Mucosa of rectum (tissue), 2 donors: ENCODE results near the gene NFIB.

Experiments
- H3K27ac ChIP-seq, 2 donors: one replicate each; pipeline ENCODE4 v1.7.0; 2013; ENCODE audit warnings: inconsistent platforms in 2 of 2, low read depth in 2 of 2, low read length in 2 of 2
- H3K27me3 ChIP-seq, 2 donors: one replicate each; pipeline ENCODE4 v1.7.0; 2013; ENCODE audit warnings: low read length in 2 of 2; ENCODE audit not compliant: control insufficient read depth in 2 of 2, insufficient read depth in 2 of 2
- H3K36me3 ChIP-seq, 2 donors: one replicate each; pipeline ENCODE4 v1.7.0; 2013; ENCODE audit warnings: low read length in 2 of 2; ENCODE audit not compliant: control insufficient read depth in 2 of 2, insufficient read depth in 2 of 2
- H3K4me1 ChIP-seq, 2 donors: one replicate each; pipeline ENCODE4 v1.7.0; 2013; ENCODE audit warnings: low read length in 2 of 2, mild to moderate bottlenecking in 1 of 2; ENCODE audit not compliant: control insufficient read depth in 2 of 2, insufficient read depth in 2 of 2
- H3K4me3 ChIP-seq, 2 donors: one replicate each; pipeline ENCODE4 v1.7.0; 2013; ENCODE audit warnings: low read length in 2 of 2
- H3K9ac ChIP-seq, 2 donors: one replicate each; pipeline ENCODE4 v1.7.0; 2013; ENCODE audit warnings: low read length in 2 of 2, low read depth in 1 of 2, mild to moderate bottlenecking in 1 of 2
- H3K9me3 ChIP-seq, 2 donors: one replicate each; pipeline ENCODE4 v1.7.0; 2013; ENCODE audit warnings: low read length in 2 of 2; ENCODE audit not compliant: control insufficient read depth in 2 of 2
- donor health status: healthy.
- donor health status: Normal muscosa, but diverticular disease.

NFIB gene

DNA sequence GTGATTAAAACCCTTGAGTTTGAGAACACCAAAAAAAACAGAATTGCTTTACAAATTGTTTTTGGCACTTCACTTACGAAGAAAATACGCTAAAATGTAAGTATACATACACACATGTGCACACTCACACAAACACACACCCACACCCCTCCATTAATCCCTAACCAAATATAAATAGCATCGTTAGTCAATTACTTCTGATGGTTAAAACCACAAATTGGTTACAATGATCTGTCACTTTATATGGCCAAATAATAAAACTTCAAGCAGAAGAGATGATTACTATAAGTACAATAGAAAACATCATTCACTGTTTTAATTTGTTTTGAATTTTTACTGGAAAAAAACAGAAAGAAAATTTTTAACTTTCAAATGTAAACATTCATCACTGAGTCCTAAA lies 103.5 kb downstream of the NFIB start:
- peaks cover 0 to 8% of the 10 kb centered on the region in 2 donors for H3K4me1 ChIP-seq
- H3K27ac ChIP-seq, result no peak overlapping the region
- no peaks in the 10 kb centered on the region for H3K36me3 ChIP-seq
- no peak overlapping the region for H3K4me3 ChIP-seq
- no peak overlapping the region for H3K9ac ChIP-seq
- no peaks in the 10 kb centered on the region for H3K9me3 ChIP-seq
- H3K27me3 ChIP-seq, result no peaks in the 10 kb centered on the region

DNA sequence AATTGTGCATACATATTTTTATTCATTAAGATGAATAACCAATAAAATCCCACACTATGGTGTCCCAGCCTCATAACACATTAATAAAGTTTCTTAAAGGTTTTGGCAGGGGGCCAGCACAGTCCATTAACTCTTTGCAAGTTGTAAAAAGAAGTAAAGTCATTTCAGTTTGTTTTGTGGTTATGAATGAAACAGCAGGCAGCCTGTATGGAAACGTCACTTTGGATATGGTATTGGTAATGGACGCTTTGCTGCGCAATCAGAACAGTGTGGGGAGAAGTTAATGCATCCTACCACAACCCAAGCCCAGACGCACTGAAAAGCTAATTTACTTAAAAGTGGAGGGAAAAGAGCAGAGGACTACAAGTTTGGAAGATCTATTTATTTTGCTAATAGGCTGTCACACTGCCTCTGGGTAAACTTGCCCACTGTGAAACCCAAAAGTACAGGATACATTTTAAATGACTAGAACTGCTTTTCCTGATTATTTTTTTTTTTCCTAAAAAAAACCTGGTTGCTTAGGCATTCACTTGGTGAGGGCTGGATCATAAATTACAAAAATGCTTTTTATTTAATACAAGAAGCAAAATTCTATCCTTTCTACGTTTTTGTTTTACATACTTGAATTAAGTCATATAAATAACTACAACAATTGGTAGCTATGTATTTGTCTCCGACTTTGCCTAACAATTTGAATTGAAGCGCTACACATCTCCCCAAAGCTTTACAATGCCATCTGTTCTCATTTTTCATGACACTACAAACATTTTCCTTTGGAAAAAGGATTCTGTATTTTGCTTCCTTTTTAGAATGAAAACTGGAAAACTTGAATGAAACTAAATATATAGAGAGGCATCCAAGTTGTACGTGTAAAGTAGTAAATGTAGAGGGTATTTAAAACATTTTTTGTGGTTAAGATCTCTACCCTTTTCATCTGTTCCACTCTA lies 104.3 kb downstream of the NFIB start:
- Histone ChIP-seq H3K9ac (no peak overlapping the region), H3K36me3 (no peaks in the 10 kb centered on the region), H3K9me3 (no peaks in the 10 kb centered on the region), H3K27ac (no peak overlapping the region), H3K4me3 (no peak overlapping the region), H3K27me3 (no peaks in the 10 kb centered on the region), H3K4me1 (peaks cover 0 to 8% of the 10 kb centered on the region in 2 donors)

DNA sequence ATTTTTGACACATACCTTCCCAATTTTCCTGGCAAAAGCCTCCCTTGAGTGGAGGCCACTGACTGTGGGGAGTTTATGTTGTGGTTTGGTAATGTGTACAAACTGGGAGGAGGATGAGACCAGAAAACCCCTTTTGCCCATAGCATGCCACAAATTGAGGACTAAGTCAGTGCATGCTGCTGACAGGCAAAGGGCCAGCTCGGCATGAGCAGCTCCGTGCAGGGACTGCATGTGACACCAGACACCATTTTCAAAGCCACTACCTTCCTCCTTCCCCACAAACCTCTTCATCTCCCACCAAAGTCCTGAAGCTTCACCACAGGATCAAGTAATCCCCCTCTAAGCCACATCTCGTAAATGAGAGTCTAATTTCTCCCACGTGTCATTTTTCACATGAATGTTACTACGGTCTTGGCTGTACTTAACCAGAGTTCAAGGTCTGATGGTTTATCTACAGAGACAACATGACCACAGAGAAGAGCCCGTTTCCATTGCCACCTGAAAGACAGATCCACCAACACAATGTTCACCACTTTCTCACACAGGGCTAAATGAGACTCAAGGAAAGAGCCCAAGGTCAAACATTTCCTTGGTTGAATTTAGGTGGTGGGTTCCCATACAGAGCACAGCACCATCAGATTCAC lies 106.5 kb downstream of the NFIB start:
- peaks cover 0 to 8% of the 10 kb centered on the region in 2 donors for H3K4me1 ChIP-seq

DNA sequence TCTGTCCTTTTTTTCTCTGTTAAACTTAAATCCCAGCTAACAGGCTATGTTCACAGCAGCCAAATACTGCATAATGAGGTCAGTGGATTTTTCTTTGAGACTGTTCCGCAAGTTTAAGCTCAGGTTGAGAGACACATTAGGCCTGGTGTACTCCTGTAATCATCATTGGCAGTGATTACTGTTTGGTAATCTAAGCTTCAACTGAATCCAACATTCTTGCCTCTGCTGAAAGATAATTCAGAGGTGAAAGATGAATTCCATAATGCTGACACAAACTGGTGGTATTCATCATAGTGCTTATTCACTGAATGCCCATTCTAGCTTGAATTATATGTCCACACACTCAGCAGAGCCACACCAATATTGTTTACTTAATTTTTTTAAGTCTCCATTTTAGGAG lies 108.5 kb downstream of the NFIB start:
- Histone ChIP-seq H3K27ac (no peak overlapping the region), H3K9me3 (no peaks in the 10 kb centered on the region), H3K27me3 (no peaks in the 10 kb centered on the region), H3K4me1 (peaks cover 0 to 8% of the 10 kb centered on the region in 2 donors), H3K36me3 (no peaks in the 10 kb centered on the region), H3K9ac (no peak overlapping the region), H3K4me3 (no peak overlapping the region)

More for the DNA sequence above, 106.5 kb downstream of the NFIB start:
- Histone ChIP-seq H3K27me3 (no peaks in the 10 kb centered on the region), H3K36me3 (no peaks in the 10 kb centered on the region), H3K9me3 (no peaks in the 10 kb centered on the region), H3K4me3 (no peak overlapping the region), H3K9ac (no peak overlapping the region), H3K27ac (no peak overlapping the region)

DNA sequence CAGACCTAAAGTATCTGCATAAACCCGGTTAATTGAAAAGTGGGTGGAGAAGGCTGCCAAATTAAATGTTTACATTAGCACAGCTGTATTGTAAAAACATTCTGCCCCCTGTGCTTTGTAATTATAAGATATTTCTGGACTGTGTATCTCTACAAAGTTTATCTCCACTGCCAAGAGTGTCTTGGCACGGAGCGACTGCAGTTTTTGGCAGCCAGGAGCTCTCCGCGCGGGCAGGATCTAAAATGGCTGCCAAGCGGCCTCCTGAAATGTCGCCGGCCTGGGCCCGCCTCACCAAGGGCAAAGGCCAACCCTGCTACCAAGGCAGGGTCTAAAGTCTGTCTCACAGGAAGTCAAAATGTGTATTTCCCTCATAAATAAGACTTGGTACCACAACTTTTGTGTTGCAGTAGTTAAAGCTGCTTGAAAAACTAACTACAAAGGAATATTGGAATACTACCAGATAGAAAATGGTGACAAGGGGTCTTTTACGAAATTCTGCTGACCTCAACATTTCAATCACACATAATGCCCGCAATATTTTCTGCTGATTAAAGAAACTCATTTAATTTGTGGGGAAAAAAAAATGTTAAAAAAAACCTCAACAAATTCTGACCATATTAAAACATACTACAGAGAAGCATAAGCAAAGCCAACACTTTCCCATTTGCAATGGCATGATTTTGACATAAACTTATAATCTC lies 110.4 kb downstream of the NFIB start:
- Histone ChIP-seq H3K4me1 (peaks cover 0 to 8% of the 10 kb centered on the region in 2 donors), H3K4me3 (peak overlapping the region; percentile 22 to 49), H3K27ac (peak overlapping the region; percentile 7 to 69), H3K9me3 (no peaks in the 10 kb centered on the region), H3K36me3 (no peaks in the 10 kb centered on the region), H3K27me3 (no peaks in the 10 kb centered on the region), H3K9ac (peak overlapping the region in 1 of 2 donors; percentile 47)

DNA sequence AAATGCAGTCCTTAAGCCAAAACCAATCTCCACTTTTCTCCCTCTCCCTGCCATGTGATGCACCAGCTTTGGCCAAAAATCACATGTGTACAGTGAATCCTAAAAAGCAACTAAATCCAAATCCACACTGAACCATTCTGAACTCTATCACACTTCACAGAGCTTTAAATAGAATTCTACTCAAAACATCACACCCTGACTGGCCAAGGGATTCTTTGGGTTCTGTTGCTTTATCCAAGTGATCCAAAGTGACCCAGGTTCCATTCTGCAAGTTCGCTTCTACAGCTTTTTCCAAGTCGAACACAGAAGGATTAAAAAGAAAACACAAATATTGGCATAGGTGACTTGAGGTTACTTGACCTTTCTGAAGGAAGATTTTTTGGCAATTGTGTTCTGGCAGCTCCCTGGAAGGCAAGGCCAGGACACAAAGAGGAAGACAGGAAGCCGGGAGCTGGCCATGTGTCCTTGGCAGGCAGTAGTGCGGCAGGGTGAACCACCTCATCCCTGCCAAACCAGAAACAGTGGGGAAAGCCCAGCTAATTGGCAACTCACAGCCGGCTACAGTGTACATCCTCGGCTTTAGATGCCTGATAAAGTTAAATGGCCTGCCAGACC lies 115.0 kb downstream of the NFIB start:
- no peak overlapping the region for H3K9ac ChIP-seq
- no peaks in the 10 kb centered on the region for H3K27me3 ChIP-seq
- H3K9me3 ChIP-seq, result no peaks in the 10 kb centered on the region
- H3K36me3 ChIP-seq, result no peaks in the 10 kb centered on the region
- H3K27ac ChIP-seq, result no peak overlapping the region
- H3K4me3 ChIP-seq, result no peak overlapping the region
- H3K4me1 ChIP-seq, result peaks cover 0 to 4% of the 10 kb centered on the region in 2 donors

DNA sequence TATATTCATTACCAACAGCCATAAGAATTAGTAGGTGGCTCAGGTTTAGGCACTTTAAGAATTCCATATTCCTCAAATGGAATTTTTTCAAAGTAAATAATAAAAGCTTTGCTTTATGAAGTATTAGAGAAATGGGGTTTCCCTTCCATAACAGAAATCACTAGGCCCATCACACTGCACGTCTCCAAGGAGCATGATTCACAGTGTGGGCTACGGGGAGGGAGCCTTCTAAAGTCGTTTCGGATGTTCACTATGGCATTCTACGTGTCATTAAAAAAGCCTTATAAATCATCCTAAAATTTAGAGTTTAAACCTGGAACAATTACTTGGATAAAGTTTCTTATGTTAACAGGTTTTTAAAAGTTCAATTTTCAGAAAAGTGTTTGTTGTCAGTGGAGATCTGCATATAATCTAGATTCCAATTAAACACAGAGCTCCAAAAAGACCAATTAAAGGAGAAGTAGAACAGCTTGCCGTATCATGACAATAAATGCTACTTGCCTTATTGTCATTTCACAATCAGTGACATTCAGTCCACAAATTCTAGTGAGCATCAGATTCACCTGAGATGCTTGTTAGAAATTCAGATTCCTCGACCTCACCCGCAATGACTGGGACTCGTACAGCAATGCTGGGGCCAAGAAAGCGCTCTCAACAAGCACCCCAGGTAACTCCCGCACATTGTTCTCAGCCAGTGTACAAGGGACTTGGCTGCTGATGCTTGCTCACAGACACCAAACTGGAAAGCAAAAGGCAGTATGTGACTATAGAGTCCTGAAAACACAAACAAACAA lies 115.7 kb downstream of the NFIB start:
- Histone ChIP-seq H3K27ac (no peak overlapping the region), H3K9me3 (no peaks in the 10 kb centered on the region), H3K27me3 (no peaks in the 10 kb centered on the region), H3K4me3 (no peak overlapping the region), H3K36me3 (no peaks in the 10 kb centered on the region), H3K9ac (no peak overlapping the region), H3K4me1 (no peaks in the 10 kb centered on the region)

DNA sequence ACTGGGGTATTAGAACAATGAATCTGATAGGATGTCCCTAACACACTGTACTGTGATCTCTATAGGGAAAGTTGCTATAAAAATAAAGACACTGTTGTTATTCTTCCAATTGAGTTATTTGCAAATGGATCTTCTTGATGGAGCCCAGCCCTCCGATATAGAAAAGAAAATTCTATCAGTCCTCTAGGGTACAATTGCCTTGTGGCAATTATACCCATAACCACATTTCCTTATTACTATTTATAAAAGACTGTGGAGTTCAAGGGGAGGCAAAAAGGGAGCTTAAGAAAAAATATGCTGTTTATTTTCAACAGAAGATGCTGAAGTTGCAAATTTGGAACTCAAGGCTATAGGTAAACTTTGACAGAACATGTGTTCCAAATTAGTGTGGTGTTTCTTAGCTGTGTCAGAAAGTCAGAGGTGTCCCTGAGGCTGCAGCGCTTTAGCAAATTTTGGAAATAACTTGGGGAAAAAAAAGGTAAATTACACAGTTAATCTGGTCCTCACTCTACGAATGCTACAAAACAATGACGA lies 116.5 kb downstream of the NFIB start:
- H3K9me3 ChIP-seq, result no peaks in the 10 kb centered on the region
- H3K9ac ChIP-seq, result no peak overlapping the region
- no peak overlapping the region for H3K27ac ChIP-seq
- H3K27me3 ChIP-seq, result no peaks in the 10 kb centered on the region
- H3K4me1 ChIP-seq, result no peaks in the 10 kb centered on the region
- H3K4me3 ChIP-seq, result no peak overlapping the region
- no peaks in the 10 kb centered on the region for H3K36me3 ChIP-seq

DNA sequence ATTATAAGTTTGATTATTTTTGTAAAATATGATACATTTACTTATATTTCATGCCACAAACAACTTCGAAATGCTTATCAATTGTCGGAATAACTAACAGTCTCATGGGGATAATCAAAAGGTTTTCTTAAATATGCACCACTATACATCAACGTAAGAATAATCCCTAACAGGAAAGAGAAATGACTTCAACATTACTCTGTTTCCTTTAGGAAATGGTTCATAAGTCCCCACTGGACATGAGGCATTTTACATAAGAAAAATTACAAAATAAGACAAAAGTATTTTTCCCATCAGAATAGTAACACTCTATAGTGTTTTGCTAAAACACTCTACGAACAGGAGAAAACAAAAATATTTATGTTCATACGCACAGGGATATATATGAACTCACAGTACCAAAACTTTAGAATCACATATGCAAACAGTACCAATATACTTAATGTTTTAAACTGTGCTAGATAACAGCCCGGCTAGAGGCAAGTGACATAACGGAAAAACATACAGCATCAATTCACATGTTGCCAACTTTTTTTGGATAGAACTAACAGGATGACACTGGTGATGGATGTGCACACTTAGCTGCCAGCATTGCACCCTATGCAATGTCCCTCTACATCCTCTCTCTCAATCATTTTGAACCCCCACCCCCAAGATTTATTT lies 120.5 kb downstream of the NFIB start:
- Histone ChIP-seq H3K27ac (no peak overlapping the region), H3K9ac (no peak overlapping the region), H3K36me3 (no peaks in the 10 kb centered on the region), H3K4me1 (no peaks in the 10 kb centered on the region), H3K9me3 (no peaks in the 10 kb centered on the region), H3K27me3 (no peaks in the 10 kb centered on the region), H3K4me3 (no peak overlapping the region)
